CD4-positive, alpha-beta T cell treated with Interleukin-17A for 1 hour (primary cell): ENCODE results near the gene FAM114A1.

Experiments
- DNase-seq: peaks from one replicate; pipeline ENCODE4 v3.0.0-alpha.2; 2020

Gene FAM114A1

GRCh38 chr4:38860788-38861424 lies 6.7 kb upstream of the FAM114A1 start:
- peak; percentile 72 for DNase-seq

GRCh38 chr4:38861791-38862190 lies 5.8 kb upstream of the FAM114A1 start:
- DNase-seq = no peak

GRCh38 chr4:38865445-38865844 lies 2.2 kb upstream of the FAM114A1 start:
- DNase-seq = no peak

GRCh38 chr4:38866973-38867477 lies 581 bp upstream of the FAM114A1 start:
- no peak for DNase-seq

GRCh38 chr4:38868059-38868960 lies 704 bp downstream of the FAM114A1 start:
- DNase-seq = no peak

- DNase-seq = no peak
Observed at GRCh38 chr4:38869511-38869910, 1.9 kb downstream of the FAM114A1 start.

GRCh38 chr4:38870098-38870808 lies 2.6 kb downstream of the FAM114A1 start:
- DNase-seq = no peak

- DNase-seq = no peak
Observed at GRCh38 chr4:38871593-38871992, 4.0 kb downstream of the FAM114A1 start.

- DNase-seq = no peak
Observed at GRCh38 chr4:38872620-38873019, 5.0 kb downstream of the FAM114A1 start.

GRCh38 chr4:38873290-38873944 lies 5.8 kb downstream of the FAM114A1 start:
- no peak for DNase-seq

- no peak for DNase-seq
Observed at GRCh38 chr4:38876636-38877035, 9.0 kb downstream of the FAM114A1 start.

GRCh38 chr4:38884254-38884653 lies 16.6 kb downstream of the FAM114A1 start:
- no peak for DNase-seq

GRCh38 chr4:38889143-38889542 lies 21.5 kb downstream of the FAM114A1 start:
- DNase-seq = no peak

GRCh38 chr4:38891051-38891983 lies 23.7 kb downstream of the FAM114A1 start:
- no peak for DNase-seq

- DNase-seq = no peak
Observed at GRCh38 chr4:38894322-38894982, 26.8 kb downstream of the FAM114A1 start.

- DNase-seq = no peak
Observed at GRCh38 chr4:38896940-38897339, 29.3 kb downstream of the FAM114A1 start.

- DNase-seq = no peak
Observed at GRCh38 chr4:38898245-38898644, 30.6 kb downstream of the FAM114A1 start.

- DNase-seq = no peak
Observed at GRCh38 chr4:38902221-38902620, 34.6 kb downstream of the FAM114A1 start.

- peak; percentile 62 for DNase-seq
Observed at GRCh38 chr4:38902695-38903094, 35.1 kb downstream of the FAM114A1 start.

- no peak for DNase-seq
Observed at GRCh38 chr4:38904090-38904666, 36.6 kb downstream of the FAM114A1 start.

GRCh38 chr4:38904682-38905081 lies 37.1 kb downstream of the FAM114A1 start:
- no peak for DNase-seq
